Breast epithelium (tissue), 3 donors: ENCODE measurements around the gene ACACA.

Source experiments
- POLR2A ChIP-seq: fragments of 450-650 bp; IDR thresholded peaks from one replicate; pipeline ENCODE4 v1.6.1; 2016; ENCODE audit warnings: antibody characterized with exemption, mild to moderate bottlenecking, moderate library complexity
- TF ChIP-seq, protein P1 (sequence below), 3 donors: fragments of 450-650 bp; IDR thresholded peaks; one replicate each; pipeline ENCODE4 v1.5.1; 2016 to 2017; ENCODE audit warnings: antibody characterized with exemption in 3 of 3, mild to moderate bottlenecking in 3 of 3, moderate library complexity in 3 of 3

DNA sequence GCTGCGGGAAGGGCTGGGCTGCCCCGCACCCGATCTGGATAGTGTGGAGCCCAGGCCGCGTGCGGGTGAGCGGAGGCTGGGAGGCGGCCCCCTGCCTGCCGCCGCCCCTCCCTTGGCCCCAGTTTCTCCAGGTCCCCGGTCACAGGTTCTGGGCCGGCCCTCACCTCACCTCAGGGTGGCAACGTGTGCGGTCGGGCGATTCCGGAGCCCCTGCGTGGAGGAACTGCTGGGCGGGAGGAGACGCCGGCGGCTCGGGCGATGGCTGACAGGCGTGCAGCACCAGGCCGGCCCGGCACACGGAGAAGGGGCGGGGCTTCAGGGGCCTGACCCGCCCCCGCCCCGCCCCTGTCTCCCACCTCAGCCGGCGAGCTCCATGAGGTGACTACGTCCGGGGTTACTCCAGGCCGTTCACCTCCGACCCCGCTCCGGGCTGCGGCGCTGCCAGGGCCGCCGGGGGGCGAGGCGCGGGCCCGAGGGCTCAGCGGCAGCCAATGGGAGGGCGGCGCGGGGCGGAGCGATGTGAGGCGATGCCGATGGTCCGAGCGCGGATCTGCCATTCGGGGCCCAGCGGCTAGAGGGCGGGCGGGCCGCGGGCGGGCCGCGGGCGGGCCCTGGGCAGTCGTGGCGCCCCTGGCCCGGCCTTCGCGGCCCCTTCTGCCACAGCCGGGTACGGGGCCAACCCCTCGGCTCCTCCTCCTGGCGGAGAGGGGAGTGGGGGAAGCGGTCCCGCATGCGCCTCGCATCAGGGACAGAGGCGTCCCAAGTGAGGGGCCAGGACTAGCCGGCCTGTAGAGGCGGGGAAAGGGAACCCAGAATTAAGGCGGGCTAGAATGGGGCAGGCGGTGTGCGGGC lies 47.6 kb downstream of the ACACA start:
- TF ChIP-seq, protein P1, sequence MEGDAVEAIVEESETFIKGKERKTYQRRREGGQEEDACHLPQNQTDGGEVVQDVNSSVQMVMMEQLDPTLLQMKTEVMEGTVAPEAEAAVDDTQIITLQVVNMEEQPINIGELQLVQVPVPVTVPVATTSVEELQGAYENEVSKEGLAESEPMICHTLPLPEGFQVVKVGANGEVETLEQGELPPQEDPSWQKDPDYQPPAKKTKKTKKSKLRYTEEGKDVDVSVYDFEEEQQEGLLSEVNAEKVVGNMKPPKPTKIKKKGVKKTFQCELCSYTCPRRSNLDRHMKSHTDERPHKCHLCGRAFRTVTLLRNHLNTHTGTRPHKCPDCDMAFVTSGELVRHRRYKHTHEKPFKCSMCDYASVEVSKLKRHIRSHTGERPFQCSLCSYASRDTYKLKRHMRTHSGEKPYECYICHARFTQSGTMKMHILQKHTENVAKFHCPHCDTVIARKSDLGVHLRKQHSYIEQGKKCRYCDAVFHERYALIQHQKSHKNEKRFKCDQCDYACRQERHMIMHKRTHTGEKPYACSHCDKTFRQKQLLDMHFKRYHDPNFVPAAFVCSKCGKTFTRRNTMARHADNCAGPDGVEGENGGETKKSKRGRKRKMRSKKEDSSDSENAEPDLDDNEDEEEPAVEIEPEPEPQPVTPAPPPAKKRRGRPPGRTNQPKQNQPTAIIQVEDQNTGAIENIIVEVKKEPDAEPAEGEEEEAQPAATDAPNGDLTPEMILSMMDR (IDR thresholded peaks at IDR 0.05) = peak in 1 of 3 donors; percentile 41
- TF ChIP-seq POLR2A = no peak
